Calu3 (cell line): Measurements from ENCODE around the gene CWC22. TPM values are rescaled to one million over a fixed set of nuclear protein-coding genes. Genes with fewer than 3 reads are reported as not detected.

Source experiments
- BruUV-seq: library from RNA; stranded (reverse); fragments of 400-500 nt; replicated peaks from 2 replicates; lab custom pipeline; 2021; lab: Mats Ljungman, UMichigan
- CTCF ChIA-PET: fragments of 300-600 bp; sonication (Branson Sonifier 250); formaldehyde crosslinking; loops from one replicate; lab custom pipeline; 2022; ENCODE audit warnings: antibody characterized with exemption; lab: Charles Lee
- DNase-seq: peaks from one replicate; pipeline ENCODE4 v3.0.0; 2022
- H3K27ac Mint-ChIP-seq: one replicate; pipeline ENCODE4 v1.8.0; 2022; ENCODE audit warnings: mixed read lengths; ENCODE audit not compliant: unreplicated experiment
- H3K27me3 Mint-ChIP-seq: one replicate; pipeline ENCODE4 v1.8.0; 2022; ENCODE audit warnings: mixed read lengths; ENCODE audit not compliant: unreplicated experiment
- H3K36me3 Mint-ChIP-seq: one replicate; pipeline ENCODE4 v1.8.0; 2022; ENCODE audit warnings: mild to moderate bottlenecking, moderate library complexity, mixed read lengths; ENCODE audit not compliant: insufficient read depth, unreplicated experiment
- H3K4me1 Mint-ChIP-seq: one replicate; pipeline ENCODE4 v1.8.0; 2022; ENCODE audit warnings: mild to moderate bottlenecking, low read depth, mixed read lengths; ENCODE audit not compliant: unreplicated experiment
- H3K4me3 Mint-ChIP-seq: one replicate; pipeline ENCODE4 v1.8.0; 2022; ENCODE audit warnings: mild to moderate bottlenecking, low read depth, moderate library complexity, mixed read lengths; ENCODE audit not compliant: unreplicated experiment
- H3K9me3 Mint-ChIP-seq: one replicate; pipeline ENCODE4 v1.8.0; 2022; ENCODE audit warnings: low read depth, mixed read lengths; ENCODE audit not compliant: unreplicated experiment
- CTCF ChIP-seq: fragments of 200-600 bp; IDR thresholded peaks from one replicate; pipeline ENCODE4 v1.8.0; 2022; ENCODE audit warnings: antibody characterized with exemption; ENCODE audit not compliant: unreplicated experiment
- intact Hi-C: fragments of 100-400 bp; cut with micrococcal nuclease; formaldehyde crosslinking; loops from one replicate; pipeline ENCODE4 v1.10.0; 2022; ENCODE audit not compliant: unreplicated experiment
- total RNA-seq: library from RNA; stranded (reverse); gene quantifications from 2 replicates; pipeline ENCODE4 v1.2.3, GENCODE V29; 2022

Gene CWC22
- total RNA-seq, 1 experiment from 2014 or later = 20.5 TPM

- Mint-ChIP-seq H3K27ac (no peak overlapping the region), H3K27me3 (peaks cover 4% of the 10 kb centered on the region), H3K36me3 (no peaks in the 10 kb centered on the region), H3K4me1 (no peaks in the 10 kb centered on the region), H3K4me3 (no peak overlapping the region), H3K9me3 (no peaks in the 10 kb centered on the region)
- CTCF ChIA-PET = no interaction called here
- DNase-seq = peak; percentile 52
- intact Hi-C loops = no loop called here
- BruUV-seq = no TSS peak
- no peak for TF ChIP-seq CTCF
Measured at GRCh38 chr2:179898873-179899272, 108.2 kb downstream of the CWC22 start.

Other genes with a start within 250 kb of the CWC22 start
- 0.57 and 0.86 TPM in 2 replicates for gene ZNF385B, start 145.7 kb downstream of the CWC22 start, total RNA-seq